Neural progenitor cell (in vitro differentiated cells): ENCODE measurements around the gene SYNM. TPM values are rescaled to one million over a fixed set of nuclear protein-coding genes. Genes with fewer than 3 reads are reported as not detected.

Experiments
- DNase-seq: peaks from one replicate; pipeline ENCODE4 v3.0.0-alpha.2; 2016; ENCODE audit warnings: low spot score
- H2AFZ ChIP-seq: fragments of 200-600 bp; sonication (generic); replicated peaks from 2 replicates; pipeline ENCODE4 v1.6.1; 2016; ENCODE audit warnings: antibody characterized with exemption
- H3F3A ChIP-seq: fragments of 200-600 bp; sonication (generic); 2 replicates; pipeline ENCODE4 v1.6.1; 2016; ENCODE audit warnings: antibody characterized with exemption, low read depth
- H3K27ac ChIP-seq: fragments of 200-600 bp; sonication (generic); 2 replicates; pipeline ENCODE4 v1.5.1; 2016; ENCODE audit warnings: mild to moderate bottlenecking
- H3K27me3 ChIP-seq: fragments of 200-600 bp; sonication (generic); 2 replicates; pipeline ENCODE4 v1.6.1; 2016; ENCODE audit warnings: mild to moderate bottlenecking, moderate library complexity
- H3K36me3 ChIP-seq: fragments of 200-600 bp; sonication (generic); 2 replicates; pipeline ENCODE4 v1.5.1; 2016
- H3K4me1 ChIP-seq: fragments of 200-600 bp; sonication (generic); 2 replicates; pipeline ENCODE4 v1.6.1; 2016; ENCODE audit warnings: mixed run types
- H3K4me2 ChIP-seq: fragments of 200-600 bp; sonication (generic); 2 replicates; pipeline ENCODE4 v1.6.1; 2016
- H3K4me3 ChIP-seq: fragments of 200-600 bp; sonication (generic); 2 replicates; pipeline ENCODE4 v1.5.1; 2016
- H3K79me2 ChIP-seq: fragments of 200-600 bp; sonication (generic); 2 replicates; pipeline ENCODE4 v1.6.1; 2016; ENCODE audit warnings: low read depth
- H3K9ac ChIP-seq: fragments of 200-600 bp; sonication (generic); 2 replicates; pipeline ENCODE4 v1.6.1; 2016
- H3K9me3 ChIP-seq: fragments of 200-600 bp; sonication (generic); 2 replicates; pipeline ENCODE4 v1.5.1; 2016; ENCODE audit warnings: low read depth
- H4K20me1 ChIP-seq: fragments of 200-600 bp; sonication (generic); 2 replicates; pipeline ENCODE4 v1.6.1; 2016; ENCODE audit warnings: low read depth
- H3K27ac Mint-ChIP-seq: 3 replicates; pipeline ENCODE4 v1.8.0; 2021; ENCODE audit warnings: mixed read lengths
- H3K27me3 Mint-ChIP-seq: 2 replicates; pipeline ENCODE4 v1.8.0; 2022; ENCODE audit warnings: low read depth, mild to moderate bottlenecking, inconsistent platforms, moderate library complexity, mixed read lengths; ENCODE audit not compliant: insufficient read depth
- H3K36me3 Mint-ChIP-seq: 3 replicates; pipeline ENCODE4 v1.8.0; 2021; ENCODE audit warnings: mixed read lengths
- H3K4me1 Mint-ChIP-seq: 3 replicates; pipeline ENCODE4 v1.8.0; 2021; ENCODE audit warnings: mixed read lengths
- H3K4me3 Mint-ChIP-seq: 3 replicates; pipeline ENCODE4 v1.8.0; 2021; ENCODE audit warnings: mild to moderate bottlenecking, moderate library complexity, mixed read lengths
- H3K9me3 Mint-ChIP-seq: 3 replicates; pipeline ENCODE4 v1.8.0; 2020; ENCODE audit warnings: mixed read lengths
- EZH2 ChIP-seq: fragments of 200-600 bp; sonication (generic); IDR thresholded peaks from 2 replicates; pipeline ENCODE4 v1.6.1; 2017; ENCODE audit warnings: antibody characterized with exemption, mild to moderate bottlenecking, moderate library complexity
- EZH2phosphoT487 ChIP-seq: fragments of 200-600 bp; sonication (generic); IDR thresholded peaks from 2 replicates; pipeline ENCODE4 v1.6.1; 2017; ENCODE audit warnings: antibody characterized with exemption
- total RNA-seq: library from RNA; depleted of rRNA; stranded (reverse); fragments of >200 nt; gene quantifications from 2 replicates; pipeline ENCODE4 v1.2.3, GENCODE V29; 2015; ENCODE audit warnings: low replicate concordance
- TF ChIP-seq, protein P1 (sequence below): fragments of 200-600 bp; sonication (generic); IDR thresholded peaks from 2 replicates; pipeline ENCODE4 v1.5.1; 2017; ENCODE audit warnings: antibody characterized with exemption, mild to moderate bottlenecking

Gene SYNM
- total RNA-seq, 1 donor from 2014 or later, result 0.97 TPM

DNA sequence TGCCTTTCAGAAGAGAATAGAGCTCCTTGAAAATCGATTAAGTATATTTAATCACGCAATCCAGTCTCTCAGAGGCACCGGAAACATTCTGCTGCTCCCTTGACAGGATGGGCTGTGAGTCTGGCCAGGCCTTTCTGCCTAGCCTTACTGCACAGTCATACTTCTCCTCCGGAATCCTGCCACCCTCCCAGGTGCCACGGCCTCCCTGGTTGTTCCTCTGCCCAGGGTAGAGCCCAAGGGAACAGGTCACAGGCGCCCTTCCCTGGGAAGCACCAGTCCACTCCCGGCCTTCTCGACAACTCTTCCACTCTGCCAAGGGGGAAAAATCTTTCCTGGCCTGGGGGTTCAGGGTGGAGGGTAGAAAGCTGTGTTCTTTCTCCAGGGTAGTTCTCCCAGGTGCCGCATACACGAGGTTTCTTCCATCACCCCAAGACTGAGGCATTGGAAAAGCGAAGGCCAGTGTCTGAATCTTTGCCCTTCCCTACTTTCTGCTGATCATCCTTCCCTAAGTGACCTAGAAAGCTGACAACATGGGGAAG, 17.4 kb upstream of the SYNM start:
- peaks cover 2% of the 10 kb centered on the region for H3K27me3 Mint-ChIP-seq
- no peak for DNase-seq
- Histone ChIP-seq H3K79me2 (no peaks in the 10 kb centered on the region), H3K27ac (no peak overlapping the region), H2AFZ (no peak overlapping the region), H3K9ac (no peak overlapping the region), H3K36me3 (no peaks in the 10 kb centered on the region), H3K27me3 (no peaks in the 10 kb centered on the region), H3K4me1 (no peaks in the 10 kb centered on the region), H3K4me3 (no peak overlapping the region), H3F3A (no peaks in the 10 kb centered on the region), H4K20me1 (no peaks in the 10 kb centered on the region), H3K9me3 (no peaks in the 10 kb centered on the region), H3K4me2 (no peak overlapping the region)
- H3K36me3 Mint-ChIP-seq, result no peaks in the 10 kb centered on the region
- no peaks in the 10 kb centered on the region for H3K4me1 Mint-ChIP-seq
- no peak overlapping the region for H3K27ac Mint-ChIP-seq
- H3K4me3 Mint-ChIP-seq, result no peak overlapping the region
- TF ChIP-seq EZH2phosphoT487, result no peak
- TF ChIP-seq, protein P1, sequence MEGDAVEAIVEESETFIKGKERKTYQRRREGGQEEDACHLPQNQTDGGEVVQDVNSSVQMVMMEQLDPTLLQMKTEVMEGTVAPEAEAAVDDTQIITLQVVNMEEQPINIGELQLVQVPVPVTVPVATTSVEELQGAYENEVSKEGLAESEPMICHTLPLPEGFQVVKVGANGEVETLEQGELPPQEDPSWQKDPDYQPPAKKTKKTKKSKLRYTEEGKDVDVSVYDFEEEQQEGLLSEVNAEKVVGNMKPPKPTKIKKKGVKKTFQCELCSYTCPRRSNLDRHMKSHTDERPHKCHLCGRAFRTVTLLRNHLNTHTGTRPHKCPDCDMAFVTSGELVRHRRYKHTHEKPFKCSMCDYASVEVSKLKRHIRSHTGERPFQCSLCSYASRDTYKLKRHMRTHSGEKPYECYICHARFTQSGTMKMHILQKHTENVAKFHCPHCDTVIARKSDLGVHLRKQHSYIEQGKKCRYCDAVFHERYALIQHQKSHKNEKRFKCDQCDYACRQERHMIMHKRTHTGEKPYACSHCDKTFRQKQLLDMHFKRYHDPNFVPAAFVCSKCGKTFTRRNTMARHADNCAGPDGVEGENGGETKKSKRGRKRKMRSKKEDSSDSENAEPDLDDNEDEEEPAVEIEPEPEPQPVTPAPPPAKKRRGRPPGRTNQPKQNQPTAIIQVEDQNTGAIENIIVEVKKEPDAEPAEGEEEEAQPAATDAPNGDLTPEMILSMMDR, result no peak
- no peak for TF ChIP-seq EZH2
- H3K9me3 Mint-ChIP-seq, result no peaks in the 10 kb centered on the region

DNA sequence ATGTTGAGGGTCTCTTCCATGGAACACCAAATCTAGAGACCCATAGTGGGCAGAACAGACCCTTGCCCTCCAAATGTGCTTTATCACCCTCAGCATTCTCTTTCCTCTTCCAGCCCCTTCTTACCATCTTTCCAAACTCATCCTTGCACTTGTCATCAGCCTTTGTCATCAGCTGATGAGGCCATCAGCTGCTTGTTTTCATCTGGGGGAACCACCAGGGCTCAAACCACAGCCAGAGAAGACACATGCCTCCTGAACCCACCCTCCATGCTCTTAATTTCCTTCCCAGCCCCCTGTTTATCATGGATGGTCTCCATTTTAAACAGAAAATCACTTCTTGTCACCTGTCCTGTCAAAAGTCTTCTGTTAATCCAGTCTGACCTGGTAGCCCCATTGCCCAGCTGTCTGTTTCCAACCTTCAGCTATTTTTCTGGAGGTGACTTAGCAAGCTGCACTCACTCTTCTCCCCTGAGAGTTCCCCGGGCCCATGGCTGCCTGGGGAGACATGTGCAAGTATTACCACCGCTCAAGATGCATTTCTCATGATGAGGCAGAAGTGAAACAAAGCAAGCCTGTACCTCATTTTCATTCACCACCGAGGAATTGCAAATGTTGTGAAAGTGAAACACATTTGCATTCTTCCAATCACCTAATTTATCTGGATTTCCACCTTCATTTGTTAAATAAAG, 14.7 kb upstream of the SYNM start:
- no peak for TF ChIP-seq EZH2phosphoT487
- TF ChIP-seq EZH2, result no peak
- TF ChIP-seq, protein P1, result no peak
- no peaks in the 10 kb centered on the region for H3K9me3 ChIP-seq
- no peak for DNase-seq
- no peaks in the 10 kb centered on the region for H3K27me3 ChIP-seq
- H3K9ac ChIP-seq, result no peak overlapping the region
- no peaks in the 10 kb centered on the region for H4K20me1 ChIP-seq
- Mint-ChIP-seq H3K4me3 (no peak overlapping the region), H3K36me3 (no peaks in the 10 kb centered on the region), H3K27ac (no peak overlapping the region), H3K9me3 (no peaks in the 10 kb centered on the region), H3K4me1 (no peaks in the 10 kb centered on the region), H3K27me3 (peaks cover 2% of the 10 kb centered on the region)
- no peak overlapping the region for H2AFZ ChIP-seq
- H3F3A ChIP-seq, result peaks cover under 1% of the 10 kb centered on the region
- no peak overlapping the region for H3K27ac ChIP-seq
- H3K4me3 ChIP-seq, result no peak overlapping the region
- H3K79me2 ChIP-seq, result no peaks in the 10 kb centered on the region
- H3K36me3 ChIP-seq, result no peaks in the 10 kb centered on the region
- H3K4me2 ChIP-seq, result no peak overlapping the region
- H3K4me1 ChIP-seq, result peaks cover under 1% of the 10 kb centered on the region

DNA sequence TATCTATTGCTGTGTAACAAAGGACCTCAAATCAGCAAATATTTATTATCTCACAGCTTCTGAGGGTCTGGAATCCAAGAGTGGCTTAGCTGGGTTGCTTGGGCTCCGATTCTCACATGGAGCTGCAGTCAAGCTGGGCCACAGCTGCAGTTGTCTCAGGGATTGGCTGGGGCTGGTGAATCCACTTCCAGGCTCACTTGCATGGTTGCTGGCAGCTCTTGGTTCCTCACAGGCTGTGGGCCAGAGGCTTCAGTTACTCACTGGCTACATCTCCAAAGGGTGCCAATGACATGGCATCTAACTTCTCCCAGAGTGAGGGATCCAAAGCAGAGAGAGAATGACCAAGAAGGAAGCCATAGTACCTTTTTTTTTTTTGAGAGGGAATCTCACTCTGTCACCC, 13.9 kb upstream of the SYNM start:
- Mint-ChIP-seq H3K27me3 (peaks cover 2% of the 10 kb centered on the region), H3K4me1 (peaks cover 6% of the 10 kb centered on the region), H3K4me3 (no peak overlapping the region), H3K27ac (no peak overlapping the region), H3K9me3 (no peaks in the 10 kb centered on the region), H3K36me3 (no peaks in the 10 kb centered on the region)
- no peak overlapping the region for H3K4me2 ChIP-seq
- H3F3A ChIP-seq, result peaks cover 8% of the 10 kb centered on the region
- no peak for DNase-seq
- no peak overlapping the region for H3K4me3 ChIP-seq
- TF ChIP-seq, protein P1, result no peak
- no peak for TF ChIP-seq EZH2phosphoT487
- no peak overlapping the region for H3K27ac ChIP-seq
- H3K4me1 ChIP-seq, result peaks cover 6% of the 10 kb centered on the region
- H2AFZ ChIP-seq, result no peak overlapping the region
- H3K79me2 ChIP-seq, result no peaks in the 10 kb centered on the region
- H3K9ac ChIP-seq, result no peak overlapping the region
- peaks cover 2% of the 10 kb centered on the region for H4K20me1 ChIP-seq
- H3K36me3 ChIP-seq, result no peaks in the 10 kb centered on the region
- peaks cover 1% of the 10 kb centered on the region for H3K27me3 ChIP-seq
- no peaks in the 10 kb centered on the region for H3K9me3 ChIP-seq
